GM12878 (cell line): ENCODE data around the gene GBA3.

ENCODE experiments used
- BACH1 ChIP-seq: fragments of 450-650 bp; IDR thresholded peaks from 2 replicates; pipeline ENCODE4 v1.6.1; 2017; ENCODE audit warnings: mild to moderate bottlenecking, borderline replicate concordance
- CTCF ChIP-seq, 3 experiments: IDR thresholded peaks in 2 of 3; conservative IDR thresholded peaks in 1 of 3; 2 replicates each; pipeline ENCODE4 v1.5.1; 2011; ENCODE audit warnings: low read depth in 3 of 3, low read length in 3 of 3, mild to moderate bottlenecking in 3 of 3, control low read depth in 2 of 3, moderate library complexity in 2 of 3, inconsistent platforms in 1 of 3, mixed read lengths in 1 of 3; ENCODE audit not compliant: control insufficient read depth in 2 of 3, insufficient read depth in 1 of 3; ENCODE audit errors: extremely low read depth in 1 of 3
- FOXK2 ChIP-seq: fragments of 450-650 bp; IDR thresholded peaks from 2 replicates; pipeline ENCODE4 v1.6.1; 2017; ENCODE audit warnings: mild to moderate bottlenecking, moderate library complexity
- JUND ChIP-seq: IDR thresholded peaks from 2 replicates; pipeline ENCODE4 v1.6.1; 2012; ENCODE audit warnings: low read depth, mild to moderate bottlenecking, low read length, improper control_type of control experiment, moderate library complexity
- RAD51 ChIP-seq: fragments of 450-650 bp; IDR thresholded peaks from 2 replicates; pipeline ENCODE4 v1.6.1; 2016; ENCODE audit warnings: moderate library complexity, mild to moderate bottlenecking, inconsistent platforms
- TAF1 ChIP-seq: IDR thresholded peaks from 2 replicates; pipeline ENCODE4 v1.6.1; 2011; ENCODE audit warnings: mild to moderate bottlenecking, low read depth, low read length, borderline replicate concordance
- ZNF274 ChIP-seq: IDR thresholded peaks from one replicate; pipeline ENCODE4 v1.8.0; 2011; ENCODE audit not compliant: insufficient read length, insufficient read depth
- TF ChIP-seq, protein P1 (sequence below): IDR thresholded peaks from 2 replicates; pipeline ENCODE4 v1.6.1; 2012; ENCODE audit warnings: low read depth, low read length, improper control_type of control experiment
- TF ChIP-seq, protein P2 (sequence below): IDR thresholded peaks from 2 replicates; pipeline ENCODE4 v1.6.1; 2011; ENCODE audit warnings: mild to moderate bottlenecking, low read depth, low read length, moderate library complexity; ENCODE audit not compliant: insufficient replicate concordance
- TF ChIP-seq, protein P3 (sequence below): fragments of 450-650 bp; IDR thresholded peaks from 2 replicates; pipeline ENCODE4 v1.6.1; 2014; ENCODE audit warnings: mild to moderate bottlenecking

GRCh38 chr4:22653752-22654151 is 39.0 kb upstream of the GBA3 start:
- TF ChIP-seq, protein P1, sequence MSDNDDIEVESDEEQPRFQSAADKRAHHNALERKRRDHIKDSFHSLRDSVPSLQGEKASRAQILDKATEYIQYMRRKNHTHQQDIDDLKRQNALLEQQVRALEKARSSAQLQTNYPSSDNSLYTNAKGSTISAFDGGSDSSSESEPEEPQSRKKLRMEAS: no peak
- TF ChIP-seq CTCF (IDR thresholded peaks at IDR 0.05 in 2 of 3, conservative IDR thresholded peaks at IDR 0.05 in 1 of 3; ENCODE audit: control insufficient read depth in 2 of 3, extremely low read depth in 1 of 3, insufficient read depth in 1 of 3, low read depth in 3 of 3, low read length in 3 of 3): no peak
- TF ChIP-seq BACH1: no peak
- TF ChIP-seq, protein P2, sequence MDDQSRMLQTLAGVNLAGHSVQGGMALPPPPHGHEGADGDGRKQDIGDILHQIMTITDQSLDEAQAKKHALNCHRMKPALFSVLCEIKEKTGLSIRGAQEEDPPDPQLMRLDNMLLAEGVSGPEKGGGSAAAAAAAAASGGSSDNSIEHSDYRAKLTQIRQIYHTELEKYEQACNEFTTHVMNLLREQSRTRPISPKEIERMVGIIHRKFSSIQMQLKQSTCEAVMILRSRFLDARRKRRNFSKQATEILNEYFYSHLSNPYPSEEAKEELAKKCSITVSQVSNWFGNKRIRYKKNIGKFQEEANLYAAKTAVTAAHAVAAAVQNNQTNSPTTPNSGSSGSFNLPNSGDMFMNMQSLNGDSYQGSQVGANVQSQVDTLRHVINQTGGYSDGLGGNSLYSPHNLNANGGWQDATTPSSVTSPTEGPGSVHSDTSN: no peak
- TF ChIP-seq RAD51: no peak
- no peak for TF ChIP-seq TAF1
- TF ChIP-seq, protein P3, sequence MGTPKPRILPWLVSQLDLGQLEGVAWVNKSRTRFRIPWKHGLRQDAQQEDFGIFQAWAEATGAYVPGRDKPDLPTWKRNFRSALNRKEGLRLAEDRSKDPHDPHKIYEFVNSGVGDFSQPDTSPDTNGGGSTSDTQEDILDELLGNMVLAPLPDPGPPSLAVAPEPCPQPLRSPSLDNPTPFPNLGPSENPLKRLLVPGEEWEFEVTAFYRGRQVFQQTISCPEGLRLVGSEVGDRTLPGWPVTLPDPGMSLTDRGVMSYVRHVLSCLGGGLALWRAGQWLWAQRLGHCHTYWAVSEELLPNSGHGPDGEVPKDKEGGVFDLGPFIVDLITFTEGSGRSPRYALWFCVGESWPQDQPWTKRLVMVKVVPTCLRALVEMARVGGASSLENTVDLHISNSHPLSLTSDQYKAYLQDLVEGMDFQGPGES: no peak
- TF ChIP-seq FOXK2: no peak
- no peak for TF ChIP-seq ZNF274
- no peak for TF ChIP-seq JUND
